PC-9 (cell line): ENCODE measurements around the gene AFF2.

Experiments
- CTCF ChIP-seq: fragments of 200-600 bp; sonication (generic); conservative IDR thresholded peaks from 2 replicates; pipeline ENCODE4 v1.6.1; 2017; ENCODE audit warnings: mixed run types, antibody characterized with exemption, mild to moderate bottlenecking, moderate library complexity
- EZH2 ChIP-seq: fragments of 200-600 bp; sonication (generic); IDR thresholded peaks from 2 replicates; pipeline ENCODE4 v1.8.0; 2017; ENCODE audit warnings: antibody characterized with exemption, low read depth

GRCh38 chrX:148580016-148580415, 79.6 kb downstream of the AFF2 start:
- no peak for TF ChIP-seq CTCF
- no peak for TF ChIP-seq EZH2
